ENCODE results near the gene NUDT6.
"Not testable (repeated sequence)": the region's sequence is repeated elsewhere in the genome, so short reads cannot be mapped to it uniquely, and the experiment has no call there.

The NUDT6 gene

DNA sequence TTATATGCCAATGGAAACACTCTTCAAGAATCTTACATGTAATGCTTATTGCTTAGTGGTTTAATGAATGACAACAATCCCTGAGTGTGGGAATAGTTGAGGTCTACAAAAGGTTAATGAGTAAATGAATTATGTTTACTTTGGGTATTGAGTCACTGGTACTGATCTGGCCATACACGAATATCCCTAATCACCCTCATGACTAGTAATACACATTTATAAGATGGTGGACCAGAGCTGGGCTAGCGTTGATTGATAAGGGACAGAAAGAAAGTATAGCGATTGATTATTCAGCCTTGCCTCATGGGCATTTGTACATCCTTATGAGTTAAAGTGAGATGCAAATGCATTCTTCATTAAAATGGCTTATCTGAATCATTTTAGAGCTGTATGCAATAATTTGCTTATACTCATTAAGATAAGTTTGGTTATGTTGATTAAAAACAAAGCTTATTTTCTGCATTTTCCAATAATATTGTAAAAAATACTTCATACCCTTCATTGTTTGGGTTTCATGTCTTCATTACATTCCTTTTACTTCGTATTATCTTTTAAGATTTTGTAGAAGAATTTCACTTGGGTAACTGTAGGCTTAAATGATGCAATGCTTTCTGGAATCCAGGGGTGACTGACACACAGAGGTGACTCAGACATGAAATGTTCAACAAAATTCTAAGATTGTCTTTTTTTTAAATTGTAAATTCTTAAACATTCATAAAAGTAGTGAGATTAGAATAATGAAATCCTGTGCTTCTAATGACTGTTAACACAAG lies 48.4 kb downstream of the NUDT6 start:
- no peak for FAIRE-seq

DNA sequence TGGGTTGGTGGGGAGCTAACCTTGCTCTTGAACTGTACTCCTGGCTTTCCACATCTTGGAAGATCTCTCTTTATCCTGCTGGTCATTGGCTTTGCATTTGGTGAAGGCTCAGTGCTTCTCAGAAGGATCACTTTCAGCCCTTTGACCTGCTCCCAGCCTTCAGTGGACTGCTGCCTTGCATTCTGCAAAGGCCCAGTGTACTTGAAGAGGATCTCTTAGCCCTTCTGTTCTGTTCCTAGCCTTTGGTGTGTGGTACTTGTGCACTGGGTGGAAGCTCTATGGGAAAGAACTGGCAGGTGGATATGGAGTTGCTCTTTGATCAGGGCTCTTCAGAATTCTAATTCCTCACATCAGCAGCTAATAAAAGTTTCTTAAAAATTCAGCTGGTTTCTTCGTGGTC lies 49.3 kb downstream of the NUDT6 start:
- no peak for FAIRE-seq

DNA sequence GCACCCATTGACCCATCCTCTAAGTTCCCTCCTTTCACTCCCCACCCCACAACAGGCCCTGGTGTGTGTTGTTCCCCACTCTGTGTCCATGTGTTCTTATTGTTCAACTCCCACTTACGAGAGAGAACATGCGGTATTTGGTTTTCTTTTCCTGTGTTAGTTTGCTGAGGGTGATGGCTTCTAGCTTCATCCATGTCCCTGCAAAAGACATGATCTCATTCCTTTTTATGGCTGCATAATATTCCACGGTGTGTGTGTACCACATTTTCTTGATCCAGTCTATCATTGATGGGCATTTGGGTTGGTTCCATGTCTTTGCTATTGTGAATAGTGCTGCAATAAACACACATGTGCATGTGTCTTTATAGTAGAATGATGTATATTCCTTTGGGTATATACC lies 54.2 kb downstream of the NUDT6 start:
- FAIRE-seq: not testable (repeated sequence)

DNA sequence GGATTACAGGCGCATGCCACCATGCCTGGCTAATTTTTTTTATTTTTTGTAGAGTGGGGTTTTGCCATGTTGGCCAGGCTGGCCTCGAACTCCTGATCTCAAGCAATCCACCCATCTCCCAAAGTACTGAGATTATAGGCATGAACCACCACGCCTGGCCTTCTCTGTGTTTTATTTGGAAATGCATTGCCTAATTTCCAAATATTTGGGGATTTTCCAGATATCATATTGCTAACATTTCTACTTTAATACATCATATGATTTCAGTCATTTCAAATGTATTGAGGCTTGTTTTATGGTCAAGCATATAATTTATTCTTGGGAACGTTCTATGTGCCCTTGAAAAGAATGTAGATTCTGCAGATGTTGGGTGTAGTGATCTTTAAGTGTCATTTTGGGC lies 57.0 kb downstream of the NUDT6 start:
- FAIRE-seq: no peak

DNA sequence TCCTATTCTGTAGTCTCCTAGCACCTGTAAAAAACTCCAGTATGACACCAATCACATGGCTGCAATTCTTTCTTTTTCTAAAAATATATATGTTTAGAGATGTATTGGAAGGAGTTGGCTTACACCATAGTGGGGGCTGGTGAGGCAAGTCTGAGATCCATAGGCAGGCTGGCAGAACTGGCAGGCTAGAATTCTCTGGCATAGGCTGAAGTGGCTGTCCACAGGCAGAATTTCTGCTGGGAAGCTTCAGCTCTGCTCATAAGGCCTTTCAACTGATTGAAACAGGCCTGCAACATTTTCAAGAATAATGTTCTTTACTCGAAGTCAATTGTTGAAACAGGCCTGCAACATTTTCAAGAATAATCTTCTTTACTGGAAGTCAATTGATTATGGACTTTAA lies 58.8 kb downstream of the NUDT6 start:
- FAIRE-seq: no peak

DNA sequence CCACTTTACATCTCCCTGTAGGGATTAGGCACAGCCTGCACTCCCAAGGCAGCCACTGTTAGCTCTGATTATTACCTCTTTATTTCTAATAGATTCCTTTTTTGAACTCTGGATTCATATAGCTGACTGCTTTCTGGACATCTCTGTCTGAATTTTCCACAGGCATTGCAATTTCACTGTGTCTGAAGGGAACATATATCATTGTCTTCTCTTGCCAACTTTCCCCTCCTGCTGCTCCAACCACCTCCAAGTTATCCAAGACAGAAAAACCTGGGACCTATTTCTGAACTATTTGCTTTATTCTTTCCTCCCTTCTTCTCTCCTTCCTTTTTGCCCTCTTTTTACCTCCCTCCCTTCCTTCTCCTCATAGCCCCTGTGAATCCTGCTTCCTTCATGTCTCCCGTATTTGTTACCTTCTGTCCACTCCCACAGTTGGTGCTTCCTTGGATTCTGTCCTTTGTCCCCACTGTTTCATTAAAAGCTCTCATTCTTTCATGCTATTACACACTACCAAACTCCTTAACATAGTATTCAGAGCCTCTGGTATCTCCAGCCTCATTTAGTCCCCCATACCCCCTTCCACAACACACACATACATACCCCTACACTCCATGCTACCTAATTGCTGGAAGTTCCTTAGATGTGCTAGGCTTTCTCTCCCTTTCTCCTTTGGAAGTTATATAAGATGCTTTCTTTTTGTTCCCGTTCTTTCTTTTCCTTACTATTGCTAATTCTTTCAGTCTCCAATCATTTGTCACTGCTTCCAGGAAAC lies 61.0 kb downstream of the NUDT6 start:
- FAIRE-seq: no peak

DNA sequence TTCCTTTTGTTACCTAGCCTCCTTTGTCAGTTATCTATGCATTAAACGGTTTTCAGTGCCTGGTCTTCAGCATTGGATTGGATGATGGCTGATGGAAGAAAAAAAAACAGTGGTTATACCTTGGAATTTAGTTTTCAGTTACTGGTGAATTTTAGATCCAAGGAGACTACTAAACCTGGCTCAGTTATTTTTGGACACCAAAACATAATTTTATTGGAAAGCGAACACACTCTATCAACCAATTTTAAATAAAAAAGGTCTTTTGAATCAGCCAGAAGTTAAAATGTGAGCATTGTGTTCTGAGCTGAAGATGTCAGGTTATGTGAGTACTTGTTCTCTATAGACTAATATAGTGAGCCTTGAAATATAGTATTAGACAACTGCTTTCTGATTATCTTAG lies 63.7 kb downstream of the NUDT6 start:
- no peak for FAIRE-seq

DNA sequence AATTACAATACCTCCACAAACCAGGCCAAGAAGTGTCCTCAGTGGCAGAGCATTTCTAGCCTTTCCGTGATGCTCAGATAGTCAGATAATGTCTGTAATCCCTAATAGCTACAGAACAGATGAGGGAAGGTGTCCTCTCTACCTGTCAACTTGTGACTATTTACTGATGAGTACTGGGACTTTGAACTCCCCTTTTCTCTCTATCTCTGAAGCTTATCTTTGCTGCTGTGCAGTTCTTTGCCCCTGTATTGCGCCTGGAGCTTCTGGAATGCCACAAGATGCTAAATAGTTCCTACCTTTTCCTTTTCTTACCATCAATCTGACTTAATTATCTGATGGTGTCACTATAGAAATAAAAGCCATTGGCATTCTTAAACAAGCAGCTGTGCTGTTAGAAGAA lies 65.2 kb downstream of the NUDT6 start:
- FAIRE-seq: no peak

DNA sequence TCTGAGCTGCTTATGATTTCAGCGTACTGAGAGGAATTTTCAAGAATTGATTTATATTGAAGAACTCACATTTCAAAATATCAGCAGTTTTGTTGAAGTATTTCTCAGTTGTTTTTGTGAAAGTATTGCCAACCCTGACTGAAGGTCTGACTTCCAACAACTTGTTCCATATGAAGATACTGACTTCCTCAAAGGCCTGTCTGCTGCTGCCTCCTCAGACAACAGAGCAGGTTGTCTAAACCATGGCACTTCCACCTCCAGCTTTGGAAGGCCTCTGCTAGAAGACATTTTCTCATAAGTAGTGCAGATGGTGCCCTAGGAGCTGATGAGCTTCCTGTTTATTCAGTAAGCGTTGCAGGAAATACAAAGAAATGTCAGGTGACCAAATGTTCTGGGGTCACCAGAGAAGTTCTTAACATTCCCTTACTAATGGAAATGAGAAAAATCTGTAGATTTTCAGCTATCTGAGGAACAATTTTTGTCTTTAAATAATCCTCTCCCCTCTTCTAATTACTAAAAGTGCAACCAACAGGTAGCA lies 67.0 kb downstream of the NUDT6 start:
- no peak for FAIRE-seq

DNA sequence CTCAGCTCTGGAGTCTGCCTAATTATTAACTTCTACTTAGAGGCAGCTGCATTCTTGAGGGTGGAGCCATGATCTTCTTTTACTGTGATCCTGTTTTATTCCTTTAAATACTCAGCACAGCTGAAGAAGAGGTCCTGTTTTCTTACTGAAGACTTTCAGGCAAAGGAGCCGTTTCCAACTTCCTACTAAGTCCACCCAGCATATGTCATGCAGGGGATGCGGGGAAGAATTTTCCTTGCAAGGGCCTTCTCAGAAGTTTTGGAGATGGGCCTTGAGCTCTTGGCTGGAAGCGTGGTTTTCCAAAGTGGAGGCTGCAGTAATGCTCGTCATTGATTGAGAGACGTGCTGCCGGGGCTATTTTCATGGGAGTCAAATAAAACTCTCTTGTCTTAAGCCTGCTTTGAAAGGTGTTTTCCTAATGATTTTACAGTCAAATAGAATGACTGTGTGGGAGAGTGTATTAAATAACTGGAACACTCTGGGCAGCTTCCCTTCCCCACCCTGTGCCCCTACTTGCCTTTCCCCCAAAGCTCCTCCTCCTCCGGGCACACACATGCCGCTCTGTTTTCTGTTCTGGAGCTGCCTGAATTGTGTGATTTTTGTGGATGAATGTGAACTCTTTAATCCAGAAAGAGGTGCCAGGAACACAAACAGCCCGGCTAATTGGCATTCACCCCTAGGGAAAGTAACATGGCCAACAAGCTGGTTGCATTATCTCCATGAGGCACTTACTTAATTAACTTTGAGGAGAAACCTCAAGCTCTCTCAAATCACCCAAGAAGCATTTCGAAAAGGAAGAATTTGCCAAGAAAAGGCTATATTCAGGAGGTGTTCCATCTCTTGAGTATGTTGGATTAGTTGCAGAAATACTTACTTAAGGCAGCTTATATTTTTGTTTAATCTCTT lies 67.7 kb downstream of the NUDT6 start:
- no peak for FAIRE-seq

DNA sequence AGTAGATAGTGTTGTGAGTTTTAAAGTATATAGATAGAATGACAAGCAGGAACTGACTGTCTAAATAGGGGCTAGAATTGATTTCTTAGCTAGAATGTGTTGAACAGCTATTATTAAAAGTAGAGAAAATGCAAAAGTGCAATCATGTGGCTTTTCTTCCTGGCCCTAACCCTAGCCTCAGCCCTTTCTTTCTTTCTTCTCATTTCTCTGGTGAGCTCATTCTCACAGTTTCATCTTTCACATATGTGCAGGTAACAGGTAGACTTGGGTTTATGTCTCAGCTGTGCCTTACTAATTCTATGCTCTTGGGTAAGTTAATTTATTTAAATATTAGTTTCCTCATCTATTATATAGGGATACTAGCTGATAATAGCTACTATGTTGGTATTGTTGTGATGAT lies 70.8 kb downstream of the NUDT6 start:
- FAIRE-seq: no peak

DNA sequence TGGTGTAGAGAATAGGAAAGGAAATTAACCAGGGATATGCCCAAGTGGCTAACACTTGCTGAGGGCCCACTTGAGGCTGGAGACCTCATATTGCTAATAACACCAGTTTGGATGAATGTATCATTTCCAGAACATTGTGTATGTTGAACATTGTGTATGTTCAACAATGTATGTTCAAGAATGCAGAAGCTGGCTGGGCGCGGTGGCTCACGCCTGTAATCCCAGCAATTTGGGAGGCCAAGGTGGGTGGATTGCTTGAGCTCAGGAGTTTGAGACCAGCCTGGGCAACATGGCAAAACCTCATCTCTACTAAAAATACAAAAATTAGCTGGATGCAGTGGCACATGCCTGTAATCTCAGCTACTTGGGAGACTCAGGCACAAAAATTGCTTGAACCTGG lies 72.6 kb downstream of the NUDT6 start:
- FAIRE-seq: not testable (repeated sequence)

DNA sequence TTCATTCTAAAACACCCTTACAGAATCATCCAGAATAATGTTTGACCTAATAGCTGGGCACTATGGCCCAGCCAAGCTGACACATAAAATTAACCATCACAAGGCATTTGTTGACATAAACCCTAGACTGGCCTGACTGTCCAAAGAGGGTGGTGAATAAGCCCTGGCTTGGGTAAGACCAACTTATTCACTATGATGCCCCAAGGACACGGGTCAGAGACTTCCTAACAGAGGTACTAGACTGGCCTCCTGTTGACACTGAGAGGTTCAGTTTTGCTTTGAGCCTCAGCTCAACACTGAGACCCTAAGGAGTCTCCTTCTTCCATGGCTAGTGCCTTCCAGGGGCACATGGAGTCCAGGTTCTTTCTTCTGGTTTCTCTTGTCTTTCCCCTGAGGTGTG lies 74.5 kb downstream of the NUDT6 start:
- FAIRE-seq: no peak

DNA sequence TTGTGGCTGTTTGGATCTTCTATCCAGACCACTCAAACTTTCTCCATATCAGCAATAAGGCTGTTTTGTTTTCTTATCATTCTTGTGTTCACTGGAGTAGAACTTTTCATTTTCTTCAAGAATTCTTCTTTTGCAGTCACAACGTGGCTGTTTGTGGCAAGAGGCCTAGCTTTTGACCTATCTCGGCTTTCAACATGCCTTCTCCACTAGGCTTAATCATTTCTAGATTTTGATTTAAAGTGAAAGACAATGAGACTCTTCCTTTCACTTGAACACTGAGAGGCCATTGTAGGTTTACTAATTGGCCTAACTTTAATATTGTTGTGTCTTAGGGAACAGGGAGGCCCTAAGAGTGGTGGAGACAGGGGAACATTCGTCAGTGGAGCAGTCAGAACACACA lies 76.6 kb downstream of the NUDT6 start:
- FAIRE-seq: no peak

DNA sequence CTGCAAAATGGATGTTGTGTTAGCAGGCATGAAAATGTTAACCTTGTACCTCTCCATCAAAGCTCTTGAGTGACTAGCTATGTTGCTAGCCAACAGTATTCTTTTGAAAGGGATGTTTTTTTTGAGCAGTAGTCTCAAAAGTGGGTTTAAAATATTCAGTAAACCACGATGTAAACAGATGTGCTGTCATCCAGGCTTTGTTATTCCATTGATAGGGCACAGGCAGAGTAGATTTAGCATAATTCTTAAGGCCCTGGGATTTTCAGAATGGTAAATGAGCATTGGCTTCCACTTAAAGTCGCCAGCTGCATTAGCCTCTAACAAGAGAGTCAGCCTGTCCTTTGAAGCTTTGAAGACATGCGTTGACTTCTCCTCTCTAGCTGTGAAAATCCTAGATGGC lies 77.3 kb downstream of the NUDT6 start:
- no peak for FAIRE-seq

DNA sequence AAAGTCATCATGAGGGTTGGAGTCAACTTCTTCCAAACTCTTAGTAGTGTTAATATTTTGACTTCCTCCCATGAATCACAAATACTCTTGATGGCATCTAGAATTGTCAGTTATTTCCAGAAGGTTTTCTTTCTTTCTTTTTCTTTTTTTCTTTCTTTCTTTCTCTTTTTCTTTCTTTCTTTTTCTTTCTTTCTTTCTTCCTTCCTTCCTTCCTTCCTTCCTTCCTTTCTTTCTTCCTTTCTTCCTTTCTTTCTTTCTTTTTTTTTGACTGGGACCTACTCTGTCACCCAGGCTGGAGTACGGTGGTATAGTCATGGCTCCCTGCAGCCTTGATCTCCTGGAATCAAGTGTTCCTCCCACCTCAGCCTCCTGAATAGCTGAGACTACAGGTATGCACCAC lies 78.0 kb downstream of the NUDT6 start:
- not testable (repeated sequence) for FAIRE-seq

DNA sequence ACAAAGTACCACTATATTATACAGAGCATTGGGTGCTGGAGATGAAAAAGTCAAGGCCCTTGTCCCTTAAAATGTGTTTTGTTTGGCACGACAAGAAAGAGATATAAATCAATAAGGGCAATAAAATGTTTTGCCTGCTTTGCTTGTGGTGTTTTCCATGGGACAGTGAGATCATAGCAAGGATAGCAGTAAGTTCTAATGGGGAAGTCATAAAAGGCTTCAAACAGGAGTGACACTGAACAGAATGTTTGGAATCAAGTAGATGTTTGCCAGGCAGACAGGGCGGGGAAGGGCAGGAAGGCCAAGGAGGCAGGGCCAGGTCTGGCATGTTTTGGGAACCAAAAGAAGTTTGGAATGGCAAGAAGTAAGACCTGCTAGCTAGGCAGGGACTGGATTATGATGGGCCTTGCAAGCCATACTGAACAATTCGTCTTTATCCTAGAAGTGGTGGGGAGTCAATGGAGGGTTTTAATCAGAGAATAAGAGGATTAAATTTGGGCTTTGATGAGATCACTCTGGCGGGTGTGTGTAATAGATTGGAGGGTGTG lies 79.3 kb downstream of the NUDT6 start:
- FAIRE-seq: no peak
